ENCODE results near the gene USP6NL. TPM values are rescaled to one million over a fixed set of nuclear protein-coding genes. Genes with fewer than 3 reads are reported as not detected.

Gene USP6NL
- polyA plus RNA-seq, 3 donors: 5.5 to 7.7 (median 6.7) TPM

GRCh38 chr10:11609492-11610093 is 1.9 kb downstream of the USP6NL start:
- peaks cover 48% of the 10 kb centered on the region for H3K4me1 Mint-ChIP-seq
- peaks cover 28 to 36% of the 10 kb centered on the region in 2 donors for H3K4me1 ChIP-seq (ENCODE audit: control insufficient read depth in 1 of 2, insufficient read depth in 2 of 2, low read length in 2 of 2)
- H4K20me1 ChIP-seq (ENCODE audit: insufficient read depth, low read length): peaks cover 3% of the 10 kb centered on the region
- no peaks in the 10 kb centered on the region for H3K36me3 ChIP-seq (replicated peaks in 1 of 2; ENCODE audit: control insufficient read depth in 1 of 2, insufficient read depth in 2 of 2, low read length in 2 of 2)
- no CpG with 5 or more reads among the region's 3 CpGs for WGBS (ENCODE audit: insufficient coverage)
- no peak overlapping the region for H3K9ac ChIP-seq (ENCODE audit: insufficient read depth, low read length, poor library complexity, severe bottlenecking)
- no peak for TF ChIP-seq CTCF (IDR thresholded peaks at IDR 0.05)
- H3K36me3 Mint-ChIP-seq: no peaks in the 10 kb centered on the region
- H3K27me3 Mint-ChIP-seq (ENCODE audit: low read depth in 3 of 3): peaks cover 0 to 4% (median 0%) of the 10 kb centered on the region in 3 donors
- no peaks in the 10 kb centered on the region for H3K27me3 ChIP-seq (ENCODE audit: control insufficient read depth in 2 of 2, insufficient read depth in 2 of 2, low read length in 2 of 2)
- H3K4me2 ChIP-seq (replicated peaks; ENCODE audit: extremely low read depth, low read length, poor library complexity, severe bottlenecking): peak overlapping the region; percentile 90
- no peaks in the 10 kb centered on the region for H3K9me3 Mint-ChIP-seq
- H2AFZ ChIP-seq (ENCODE audit: insufficient read depth, low read depth, low read length, poor library complexity, severe bottlenecking): no peak overlapping the region
- DNase-seq: no peak
- no peak overlapping the region for H3K27ac ChIP-seq (ENCODE audit: low read depth in 1 of 2, low read length in 2 of 2)
- H3K27ac Mint-ChIP-seq: peak overlapping the region in 1 of 7 donors; percentile 21
- H3K4me3 ChIP-seq (replicated peaks in 1 of 3; ENCODE audit: low read depth in 2 of 3, low read length in 3 of 3): no peak overlapping the region
- intact Hi-C loops (cut with micrococcal nuclease): loop anchor here in 1 of 2 donors (10.0 kb wide), 2 partner anchors 85 to 135 kb away; partner anchors contain the start of gene ECHDC3
- no peaks in the 10 kb centered on the region for H3K9me3 ChIP-seq (replicated peaks in 1 of 2; ENCODE audit: control insufficient read depth in 1 of 2, insufficient read depth in 1 of 2, low read length in 2 of 2)
- H3K4me3 Mint-ChIP-seq: no peak overlapping the region
- peaks cover 58% of the 10 kb centered on the region for H3K79me2 ChIP-seq (ENCODE audit: insufficient read depth, low read length)

- peaks cover 63% of the 10 kb centered on the region for H3K79me2 ChIP-seq (ENCODE audit: insufficient read depth, low read length)
- no peak overlapping the region for H3K4me2 ChIP-seq (replicated peaks; ENCODE audit: extremely low read depth, low read length, poor library complexity, severe bottlenecking)
- H3K4me3 ChIP-seq (replicated peaks in 1 of 3; ENCODE audit: low read depth in 2 of 3, low read length in 3 of 3): no peak overlapping the region
- H4K20me1 ChIP-seq (ENCODE audit: insufficient read depth, low read length): peaks cover 7% of the 10 kb centered on the region
- no peaks in the 10 kb centered on the region for H3K9me3 Mint-ChIP-seq
- peaks cover 48% of the 10 kb centered on the region for H3K4me1 Mint-ChIP-seq
- no peak for TF ChIP-seq CTCF (IDR thresholded peaks at IDR 0.05)
- DNase-seq: no peak
- H3K4me1 ChIP-seq (ENCODE audit: control insufficient read depth in 1 of 2, insufficient read depth in 2 of 2, low read length in 2 of 2): peaks cover 28 to 36% of the 10 kb centered on the region in 2 donors
- intact Hi-C loops (cut with micrococcal nuclease): no loop called here
- no peak overlapping the region for H3K27ac ChIP-seq (ENCODE audit: low read depth in 1 of 2, low read length in 2 of 2)
- H3K27me3 ChIP-seq (ENCODE audit: control insufficient read depth in 2 of 2, insufficient read depth in 2 of 2, low read length in 2 of 2): no peaks in the 10 kb centered on the region
- H3K9me3 ChIP-seq (replicated peaks in 1 of 2; ENCODE audit: control insufficient read depth in 1 of 2, insufficient read depth in 1 of 2, low read length in 2 of 2): no peaks in the 10 kb centered on the region
- no peak overlapping the region for H2AFZ ChIP-seq (ENCODE audit: insufficient read depth, low read depth, low read length, poor library complexity, severe bottlenecking)
- WGBS (ENCODE audit: insufficient coverage): no CpG with 5 or more reads among the region's 7 CpGs
- H3K9ac ChIP-seq (ENCODE audit: insufficient read depth, low read length, poor library complexity, severe bottlenecking): no peak overlapping the region
- H3K36me3 ChIP-seq (replicated peaks in 1 of 2; ENCODE audit: control insufficient read depth in 1 of 2, insufficient read depth in 2 of 2, low read length in 2 of 2): no peaks in the 10 kb centered on the region
- H3K36me3 Mint-ChIP-seq: no peaks in the 10 kb centered on the region
- no peak overlapping the region for H3K4me3 Mint-ChIP-seq
- peaks cover 0 to 4% (median 0%) of the 10 kb centered on the region in 3 donors for H3K27me3 Mint-ChIP-seq (ENCODE audit: low read depth in 3 of 3)
- peak overlapping the region in 1 of 7 donors; percentile 53 for H3K27ac Mint-ChIP-seq
These were observed 2.4 kb downstream of the USP6NL start for GRCh38 chr10:11609052-11609451.

Data from CD14-positive monocyte (primary cell).